ENCODE measurements around the gene GPR89B. TPM values are rescaled to one million over a fixed set of nuclear protein-coding genes. Genes with fewer than 3 reads are reported as not detected.

Gene GPR89B
- total and polyA plus RNA-seq, 8 donors: 14.2 to 28.3 (median 21.9) TPM

DNA sequence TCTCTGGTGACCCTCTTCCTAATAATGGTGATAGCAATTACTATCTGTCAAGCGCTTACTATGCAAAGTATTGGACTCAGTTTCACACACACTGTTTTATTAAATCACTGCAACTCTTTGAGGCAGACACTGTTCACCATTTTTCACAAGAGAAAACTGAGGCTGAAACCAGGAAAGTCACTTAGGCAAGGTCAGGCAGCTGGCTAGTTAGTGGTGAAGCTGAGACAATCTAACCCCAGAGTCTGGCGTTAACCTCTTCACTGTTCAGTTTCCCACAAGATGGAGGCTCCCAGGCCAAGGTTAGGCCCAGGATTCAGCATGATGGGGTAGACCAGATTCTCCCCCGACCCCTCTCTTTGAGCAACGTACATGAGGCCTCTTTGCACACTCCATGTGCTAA, 30.4 kb upstream of the GPR89B start:
- no peak overlapping the region for H3K4me3 ChIP-seq
- ATAC-seq (no peak), DNase-seq (no peak)
- intact Hi-C loops (cut with DNase I): loop anchor here (10.0 kb wide), 3 partner anchors 173 to 403 kb away; no protein-coding TSS in a partner anchor
- H3K27ac ChIP-seq: no peak overlapping the region
- H3K4me1 ChIP-seq: no peaks in the 10 kb centered on the region
- TF ChIP-seq, protein P1, sequence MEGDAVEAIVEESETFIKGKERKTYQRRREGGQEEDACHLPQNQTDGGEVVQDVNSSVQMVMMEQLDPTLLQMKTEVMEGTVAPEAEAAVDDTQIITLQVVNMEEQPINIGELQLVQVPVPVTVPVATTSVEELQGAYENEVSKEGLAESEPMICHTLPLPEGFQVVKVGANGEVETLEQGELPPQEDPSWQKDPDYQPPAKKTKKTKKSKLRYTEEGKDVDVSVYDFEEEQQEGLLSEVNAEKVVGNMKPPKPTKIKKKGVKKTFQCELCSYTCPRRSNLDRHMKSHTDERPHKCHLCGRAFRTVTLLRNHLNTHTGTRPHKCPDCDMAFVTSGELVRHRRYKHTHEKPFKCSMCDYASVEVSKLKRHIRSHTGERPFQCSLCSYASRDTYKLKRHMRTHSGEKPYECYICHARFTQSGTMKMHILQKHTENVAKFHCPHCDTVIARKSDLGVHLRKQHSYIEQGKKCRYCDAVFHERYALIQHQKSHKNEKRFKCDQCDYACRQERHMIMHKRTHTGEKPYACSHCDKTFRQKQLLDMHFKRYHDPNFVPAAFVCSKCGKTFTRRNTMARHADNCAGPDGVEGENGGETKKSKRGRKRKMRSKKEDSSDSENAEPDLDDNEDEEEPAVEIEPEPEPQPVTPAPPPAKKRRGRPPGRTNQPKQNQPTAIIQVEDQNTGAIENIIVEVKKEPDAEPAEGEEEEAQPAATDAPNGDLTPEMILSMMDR (IDR thresholded peaks at IDR 0.05): no peak
- H3K27me3 ChIP-seq: no peaks in the 10 kb centered on the region
- no peaks in the 10 kb centered on the region for H3K36me3 ChIP-seq
- no peaks in the 10 kb centered on the region for H3K9me3 ChIP-seq

DNA sequence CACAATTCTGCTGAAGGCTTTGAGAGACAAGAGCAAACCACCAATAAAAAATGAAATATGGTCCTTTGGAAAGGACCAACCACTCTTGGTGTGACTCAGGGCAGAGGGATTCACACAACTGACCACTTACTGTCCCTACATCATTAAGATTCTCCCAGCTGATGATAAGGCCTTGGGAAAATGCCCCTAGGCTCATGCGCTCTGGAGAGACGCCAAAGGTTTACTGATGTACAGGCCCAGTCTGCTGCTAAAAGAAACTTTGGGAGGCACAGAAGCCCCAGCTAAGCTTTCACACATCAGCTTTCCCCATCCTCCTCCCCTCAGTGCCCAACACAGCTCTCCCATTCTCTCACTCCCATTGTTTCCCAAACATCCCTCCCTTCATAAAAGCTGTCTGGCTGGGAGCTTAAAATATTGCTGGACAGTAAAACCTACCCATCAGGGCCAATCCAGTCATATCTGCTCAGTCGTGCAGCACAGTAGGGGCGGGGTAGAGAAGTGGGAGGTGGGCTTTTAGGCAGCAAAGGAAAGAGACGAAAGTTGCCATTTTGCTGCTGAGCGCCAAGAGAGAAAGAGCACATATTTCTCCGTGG, 25.9 kb upstream of the GPR89B start, which contains the start of gene GJA8:
TSS of gene GJA8 (plus strand) at position 543 of the 593 bp plus-strand sequence. CDS start 5,161 bp downstream, outside the sequence.
- Histone ChIP-seq H3K27me3 (no peaks in the 10 kb centered on the region), H3K4me1 (no peaks in the 10 kb centered on the region), H3K36me3 (no peaks in the 10 kb centered on the region), H3K4me3 (no peak within 1 kb of the TSS), H3K9me3 (no peaks in the 10 kb centered on the region), H3K27ac (no peak within 1 kb of the TSS)
- DNase-seq: no peak
- intact Hi-C loops (cut with DNase I): no loop called here
- TF ChIP-seq, protein P1 (IDR thresholded peaks at IDR 0.05): no peak
- ATAC-seq: no peak

DNA sequence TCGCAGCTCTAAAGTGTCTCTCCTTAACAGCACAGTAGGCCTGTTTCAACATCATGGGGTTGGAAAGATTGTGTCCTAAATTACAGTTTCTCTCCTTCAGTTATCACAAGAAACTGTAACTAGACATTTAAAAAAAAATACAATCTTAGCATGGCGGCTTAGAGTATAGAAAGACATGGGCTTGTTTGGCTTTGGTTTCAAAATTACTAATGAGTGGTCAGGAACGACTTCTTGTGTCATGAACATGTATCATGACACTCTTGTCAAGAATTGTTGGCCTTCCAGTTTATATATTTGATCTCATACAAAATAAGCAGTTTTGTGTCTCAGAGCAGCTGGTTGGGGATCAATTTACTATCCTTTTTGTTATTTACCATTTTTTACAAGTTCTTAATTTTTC, 23.5 kb upstream of the GPR89B start:
- Histone ChIP-seq H3K4me1 (no peaks in the 10 kb centered on the region), H3K27me3 (no peaks in the 10 kb centered on the region), H3K27ac (no peak overlapping the region), H3K36me3 (no peaks in the 10 kb centered on the region), H3K4me3 (no peak overlapping the region), H3K9me3 (no peaks in the 10 kb centered on the region)
- intact Hi-C loops (cut with DNase I): no loop called here
- DNase-seq (no peak), ATAC-seq (no peak)
- TF ChIP-seq, protein P1 (IDR thresholded peaks at IDR 0.05): no peak

DNA sequence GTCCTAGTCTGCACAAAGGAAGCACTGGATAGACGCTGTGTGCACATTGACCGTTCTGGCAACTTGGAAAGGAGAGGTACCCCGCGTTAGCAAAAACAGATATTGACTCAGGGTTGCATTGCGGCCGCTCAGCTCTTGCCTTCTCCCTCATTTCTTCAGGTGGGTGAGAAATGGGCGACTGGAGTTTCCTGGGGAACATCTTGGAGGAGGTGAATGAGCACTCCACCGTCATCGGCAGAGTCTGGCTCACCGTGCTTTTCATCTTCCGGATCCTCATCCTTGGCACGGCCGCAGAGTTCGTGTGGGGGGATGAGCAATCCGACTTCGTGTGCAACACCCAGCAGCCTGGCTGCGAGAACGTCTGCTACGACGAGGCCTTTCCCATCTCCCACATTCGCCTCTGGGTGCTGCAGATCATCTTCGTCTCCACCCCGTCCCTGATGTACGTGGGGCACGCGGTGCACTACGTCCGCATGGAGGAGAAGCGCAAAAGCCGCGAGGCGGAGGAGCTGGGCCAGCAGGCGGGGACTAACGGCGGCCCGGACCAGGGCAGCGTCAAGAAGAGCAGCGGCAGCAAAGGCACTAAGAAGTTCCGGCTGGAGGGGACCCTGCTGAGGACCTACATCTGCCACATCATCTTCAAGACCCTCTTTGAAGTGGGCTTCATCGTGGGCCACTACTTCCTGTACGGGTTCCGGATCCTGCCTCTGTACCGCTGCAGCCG, 20.3 kb upstream of the GPR89B start:
- Histone ChIP-seq H3K9me3 (no peaks in the 10 kb centered on the region), H3K27ac (no peak overlapping the region), H3K36me3 (no peaks in the 10 kb centered on the region), H3K4me1 (no peaks in the 10 kb centered on the region), H3K4me3 (no peak overlapping the region), H3K27me3 (no peaks in the 10 kb centered on the region)
- DNase-seq (peak in 1 of 4 donors; percentile 72), ATAC-seq (no peak)
- TF ChIP-seq, protein P1 (IDR thresholded peaks at IDR 0.05): no peak
- intact Hi-C loops (cut with DNase I): no loop called here

DNA sequence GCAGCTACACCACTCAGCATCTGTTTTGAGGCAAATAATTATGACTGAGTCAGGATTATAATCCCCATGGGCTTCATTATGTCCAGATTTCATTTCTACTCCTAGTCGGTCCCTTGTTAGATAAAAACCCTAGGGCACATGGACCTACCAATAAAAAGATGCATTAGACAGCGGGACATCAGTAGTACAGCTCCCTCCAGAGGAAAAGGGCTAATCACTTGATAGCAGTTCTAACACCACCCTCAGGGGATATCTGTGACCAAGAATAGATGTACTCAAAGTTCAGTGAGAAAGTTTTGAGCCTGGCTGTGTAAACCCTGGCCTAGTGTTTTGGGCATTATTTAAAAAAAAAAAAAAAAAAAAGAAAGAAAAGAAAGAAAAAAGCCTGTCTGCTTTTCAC, 15.7 kb upstream of the GPR89B start:
- TF ChIP-seq, protein P1 (IDR thresholded peaks at IDR 0.05): no peak
- Histone ChIP-seq H3K4me1 (no peaks in the 10 kb centered on the region), H3K4me3 (no peak overlapping the region), H3K9me3 (no peaks in the 10 kb centered on the region), H3K27ac (no peak overlapping the region), H3K36me3 (no peaks in the 10 kb centered on the region), H3K27me3 (no peaks in the 10 kb centered on the region)
- DNase-seq: no peak
- intact Hi-C loops (cut with DNase I): no loop called here
- no peak for ATAC-seq
